Measurements from ENCODE around the gene TCF7. TPM values are rescaled to one million over a fixed set of nuclear protein-coding genes. Genes with fewer than 3 reads are reported as not detected.

The TCF7 gene
- total and polyA plus RNA-seq, 2 of the 13 experiments (the other 11 are each of a cell fraction or from before 2014, with no cell fraction given), result 6.3 to 6.8 TPM

DNA sequence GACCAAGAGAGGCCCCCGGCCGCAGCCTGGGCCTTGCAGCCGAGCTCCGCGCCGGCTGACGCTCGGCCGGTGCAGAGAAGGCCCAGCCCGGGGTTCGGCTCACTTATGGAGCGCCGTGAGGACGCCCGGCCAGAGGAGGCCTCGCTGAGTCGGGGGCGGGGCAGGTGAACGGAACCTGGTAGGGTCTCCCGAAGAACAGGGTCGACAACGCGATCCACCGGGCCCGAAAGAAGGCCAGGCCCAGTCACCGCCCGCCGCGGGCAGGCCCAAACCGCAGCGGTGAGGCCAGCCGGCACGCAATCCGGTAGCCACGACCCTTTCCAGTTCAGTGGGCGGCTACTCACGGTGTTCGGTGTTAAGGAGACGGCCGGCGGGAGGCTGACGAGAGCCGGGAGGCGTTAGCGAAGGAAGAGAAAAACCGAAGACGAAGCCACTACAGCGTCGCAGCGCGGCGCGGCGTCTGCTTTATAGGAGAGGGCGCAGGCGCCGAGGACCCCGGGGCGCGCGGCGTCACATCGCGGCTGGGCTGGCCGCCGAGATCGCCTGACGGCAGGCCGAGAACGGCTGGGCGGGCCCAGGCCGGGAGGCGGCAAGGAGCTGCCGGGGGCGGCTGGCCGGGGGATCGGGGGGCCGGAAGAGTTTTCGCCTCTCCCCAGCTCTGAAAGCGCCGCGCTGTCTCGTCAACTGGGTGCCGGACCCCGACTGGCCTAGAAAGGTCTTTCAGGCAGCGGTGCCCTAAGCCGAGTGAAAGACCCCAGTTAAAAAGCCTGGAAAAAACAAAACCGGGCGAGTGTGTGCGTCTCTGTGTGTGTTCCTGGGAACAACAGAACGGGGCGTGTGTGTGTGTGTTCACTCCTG, 62.3 kb downstream of the TCF7 start, which contains the start of gene SKP1 (continued):
- TF ChIP-seq, protein P1, sequence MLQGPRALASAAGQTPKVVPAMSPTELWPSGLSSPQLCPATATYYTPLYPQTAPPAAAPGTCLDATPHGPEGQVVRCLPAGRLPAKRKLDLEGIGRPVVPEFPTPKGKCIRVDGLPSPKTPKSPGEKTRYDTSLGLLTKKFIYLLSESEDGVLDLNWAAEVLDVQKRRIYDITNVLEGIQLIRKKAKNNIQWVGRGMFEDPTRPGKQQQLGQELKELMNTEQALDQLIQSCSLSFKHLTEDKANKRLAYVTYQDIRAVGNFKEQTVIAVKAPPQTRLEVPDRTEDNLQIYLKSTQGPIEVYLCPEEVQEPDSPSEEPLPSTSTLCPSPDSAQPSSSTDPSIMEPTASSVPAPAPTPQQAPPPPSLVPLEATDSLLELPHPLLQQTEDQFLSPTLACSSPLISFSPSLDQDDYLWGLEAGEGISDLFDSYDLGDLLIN (CRISPR knock-in tag; IDR thresholded peaks at IDR 0.05; ENCODE audit: borderline replicate concordance), result no peak
- TF ChIP-seq, protein P2, sequence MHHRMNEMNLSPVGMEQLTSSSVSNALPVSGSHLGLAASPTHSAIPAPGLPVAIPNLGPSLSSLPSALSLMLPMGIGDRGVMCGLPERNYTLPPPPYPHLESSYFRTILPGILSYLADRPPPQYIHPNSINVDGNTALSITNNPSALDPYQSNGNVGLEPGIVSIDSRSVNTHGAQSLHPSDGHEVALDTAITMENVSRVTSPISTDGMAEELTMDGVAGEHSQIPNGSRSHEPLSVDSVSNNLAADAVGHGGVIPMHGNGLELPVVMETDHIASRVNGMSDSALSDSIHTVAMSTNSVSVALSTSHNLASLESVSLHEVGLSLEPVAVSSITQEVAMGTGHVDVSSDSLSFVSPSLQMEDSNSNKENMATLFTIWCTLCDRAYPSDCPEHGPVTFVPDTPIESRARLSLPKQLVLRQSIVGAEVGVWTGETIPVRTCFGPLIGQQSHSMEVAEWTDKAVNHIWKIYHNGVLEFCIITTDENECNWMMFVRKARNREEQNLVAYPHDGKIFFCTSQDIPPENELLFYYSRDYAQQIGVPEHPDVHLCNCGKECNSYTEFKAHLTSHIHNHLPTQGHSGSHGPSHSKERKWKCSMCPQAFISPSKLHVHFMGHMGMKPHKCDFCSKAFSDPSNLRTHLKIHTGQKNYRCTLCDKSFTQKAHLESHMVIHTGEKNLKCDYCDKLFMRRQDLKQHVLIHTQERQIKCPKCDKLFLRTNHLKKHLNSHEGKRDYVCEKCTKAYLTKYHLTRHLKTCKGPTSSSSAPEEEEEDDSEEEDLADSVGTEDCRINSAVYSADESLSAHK (CRISPR knock-in tag; IDR thresholded peaks at IDR 0.05; ENCODE audit: borderline replicate concordance), result peak; percentile 74; the same call in 1 of the 2 replicates
- TF ChIP-seq SIX4 (CRISPR knock-in tag; IDR thresholded peaks at IDR 0.05) (no peak), ZNF713 (CRISPR knock-in tag; IDR thresholded peaks at IDR 0.05) (no peak), SRF (IDR thresholded peaks at IDR 0.05; ENCODE audit: low read depth, low read length) (no peak), MIER2 (CRISPR knock-in tag; IDR thresholded peaks at IDR 0.05) (0 out of 2 replicates have a peak, but pooled peaks have one; percentile 14), TBX3 (IDR thresholded peaks at IDR 0.05; ENCODE audit: borderline replicate concordance) (no peak), ZFAT (CRISPR knock-in tag; conservative IDR thresholded peaks at IDR 0.05) (0 out of 2 replicates have a peak, but pooled peaks have one; percentile 58)
- TF ChIP-seq, protein P3, sequence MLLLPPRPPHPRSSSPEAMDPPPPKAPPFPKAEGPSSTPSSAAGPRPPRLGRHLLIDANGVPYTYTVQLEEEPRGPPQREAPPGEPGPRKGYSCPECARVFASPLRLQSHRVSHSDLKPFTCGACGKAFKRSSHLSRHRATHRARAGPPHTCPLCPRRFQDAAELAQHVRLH (CRISPR knock-in tag; IDR thresholded peaks at IDR 0.05; ENCODE audit: borderline replicate concordance, low read depth), result peak; percentile 55; the same call in 1 of the 2 replicates
- TF ChIP-seq, protein P4, sequence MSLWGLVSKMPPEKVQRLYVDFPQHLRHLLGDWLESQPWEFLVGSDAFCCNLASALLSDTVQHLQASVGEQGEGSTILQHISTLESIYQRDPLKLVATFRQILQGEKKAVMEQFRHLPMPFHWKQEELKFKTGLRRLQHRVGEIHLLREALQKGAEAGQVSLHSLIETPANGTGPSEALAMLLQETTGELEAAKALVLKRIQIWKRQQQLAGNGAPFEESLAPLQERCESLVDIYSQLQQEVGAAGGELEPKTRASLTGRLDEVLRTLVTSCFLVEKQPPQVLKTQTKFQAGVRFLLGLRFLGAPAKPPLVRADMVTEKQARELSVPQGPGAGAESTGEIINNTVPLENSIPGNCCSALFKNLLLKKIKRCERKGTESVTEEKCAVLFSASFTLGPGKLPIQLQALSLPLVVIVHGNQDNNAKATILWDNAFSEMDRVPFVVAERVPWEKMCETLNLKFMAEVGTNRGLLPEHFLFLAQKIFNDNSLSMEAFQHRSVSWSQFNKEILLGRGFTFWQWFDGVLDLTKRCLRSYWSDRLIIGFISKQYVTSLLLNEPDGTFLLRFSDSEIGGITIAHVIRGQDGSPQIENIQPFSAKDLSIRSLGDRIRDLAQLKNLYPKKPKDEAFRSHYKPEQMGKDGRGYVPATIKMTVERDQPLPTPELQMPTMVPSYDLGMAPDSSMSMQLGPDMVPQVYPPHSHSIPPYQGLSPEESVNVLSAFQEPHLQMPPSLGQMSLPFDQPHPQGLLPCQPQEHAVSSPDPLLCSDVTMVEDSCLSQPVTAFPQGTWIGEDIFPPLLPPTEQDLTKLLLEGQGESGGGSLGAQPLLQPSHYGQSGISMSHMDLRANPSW (CRISPR knock-in tag; IDR thresholded peaks at IDR 0.05; ENCODE audit: borderline replicate concordance), result 0 out of 2 replicates have a peak, but pooled peaks have one; percentile 24
- TF ChIP-seq, protein P5, sequence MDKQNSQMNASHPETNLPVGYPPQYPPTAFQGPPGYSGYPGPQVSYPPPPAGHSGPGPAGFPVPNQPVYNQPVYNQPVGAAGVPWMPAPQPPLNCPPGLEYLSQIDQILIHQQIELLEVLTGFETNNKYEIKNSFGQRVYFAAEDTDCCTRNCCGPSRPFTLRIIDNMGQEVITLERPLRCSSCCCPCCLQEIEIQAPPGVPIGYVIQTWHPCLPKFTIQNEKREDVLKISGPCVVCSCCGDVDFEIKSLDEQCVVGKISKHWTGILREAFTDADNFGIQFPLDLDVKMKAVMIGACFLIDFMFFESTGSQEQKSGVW (CRISPR knock-in tag; IDR thresholded peaks at IDR 0.05; ENCODE audit: borderline replicate concordance), result no peak
- TF ChIP-seq, protein P6, sequence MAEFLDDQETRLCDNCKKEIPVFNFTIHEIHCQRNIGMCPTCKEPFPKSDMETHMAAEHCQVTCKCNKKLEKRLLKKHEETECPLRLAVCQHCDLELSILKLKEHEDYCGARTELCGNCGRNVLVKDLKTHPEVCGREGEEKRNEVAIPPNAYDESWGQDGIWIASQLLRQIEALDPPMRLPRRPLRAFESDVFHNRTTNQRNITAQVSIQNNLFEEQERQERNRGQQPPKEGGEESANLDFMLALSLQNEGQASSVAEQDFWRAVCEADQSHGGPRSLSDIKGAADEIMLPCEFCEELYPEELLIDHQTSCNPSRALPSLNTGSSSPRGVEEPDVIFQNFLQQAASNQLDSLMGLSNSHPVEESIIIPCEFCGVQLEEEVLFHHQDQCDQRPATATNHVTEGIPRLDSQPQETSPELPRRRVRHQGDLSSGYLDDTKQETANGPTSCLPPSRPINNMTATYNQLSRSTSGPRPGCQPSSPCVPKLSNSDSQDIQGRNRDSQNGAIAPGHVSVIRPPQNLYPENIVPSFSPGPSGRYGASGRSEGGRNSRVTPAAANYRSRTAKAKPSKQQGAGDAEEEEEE (CRISPR knock-in tag; IDR thresholded peaks at IDR 0.05; ENCODE audit: borderline replicate concordance), result no peak
- TF ChIP-seq, protein P7, sequence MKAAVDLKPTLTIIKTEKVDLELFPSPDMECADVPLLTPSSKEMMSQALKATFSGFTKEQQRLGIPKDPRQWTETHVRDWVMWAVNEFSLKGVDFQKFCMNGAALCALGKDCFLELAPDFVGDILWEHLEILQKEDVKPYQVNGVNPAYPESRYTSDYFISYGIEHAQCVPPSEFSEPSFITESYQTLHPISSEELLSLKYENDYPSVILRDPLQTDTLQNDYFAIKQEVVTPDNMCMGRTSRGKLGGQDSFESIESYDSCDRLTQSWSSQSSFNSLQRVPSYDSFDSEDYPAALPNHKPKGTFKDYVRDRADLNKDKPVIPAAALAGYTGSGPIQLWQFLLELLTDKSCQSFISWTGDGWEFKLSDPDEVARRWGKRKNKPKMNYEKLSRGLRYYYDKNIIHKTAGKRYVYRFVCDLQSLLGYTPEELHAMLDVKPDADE (CRISPR knock-in tag; IDR thresholded peaks at IDR 0.05), result 0 out of 2 replicates have a peak, but pooled peaks have one; percentile 49

Data from HepG2 (cell line).